Daoy (cell line): ENCODE measurements around the gene ZBTB42. TPM values are rescaled to one million over a fixed set of nuclear protein-coding genes. Genes with fewer than 3 reads are reported as not detected.

Experiments used
- DNase-seq: peaks from one replicate; pipeline ENCODE4 v3.0.0-alpha.2; 2015; ENCODE audit warnings: low read depth
- total RNA-seq: library from RNA; depleted of rRNA; stranded (reverse); fragments of >200 nt; shearing (Covaris generic); gene quantifications from 2 replicates; pipeline ENCODE4 v1.2.3, GENCODE V29; 2014

ZBTB42 gene
- total RNA-seq, 1 experiment from 2014 or later = 2.4 TPM

DNA sequence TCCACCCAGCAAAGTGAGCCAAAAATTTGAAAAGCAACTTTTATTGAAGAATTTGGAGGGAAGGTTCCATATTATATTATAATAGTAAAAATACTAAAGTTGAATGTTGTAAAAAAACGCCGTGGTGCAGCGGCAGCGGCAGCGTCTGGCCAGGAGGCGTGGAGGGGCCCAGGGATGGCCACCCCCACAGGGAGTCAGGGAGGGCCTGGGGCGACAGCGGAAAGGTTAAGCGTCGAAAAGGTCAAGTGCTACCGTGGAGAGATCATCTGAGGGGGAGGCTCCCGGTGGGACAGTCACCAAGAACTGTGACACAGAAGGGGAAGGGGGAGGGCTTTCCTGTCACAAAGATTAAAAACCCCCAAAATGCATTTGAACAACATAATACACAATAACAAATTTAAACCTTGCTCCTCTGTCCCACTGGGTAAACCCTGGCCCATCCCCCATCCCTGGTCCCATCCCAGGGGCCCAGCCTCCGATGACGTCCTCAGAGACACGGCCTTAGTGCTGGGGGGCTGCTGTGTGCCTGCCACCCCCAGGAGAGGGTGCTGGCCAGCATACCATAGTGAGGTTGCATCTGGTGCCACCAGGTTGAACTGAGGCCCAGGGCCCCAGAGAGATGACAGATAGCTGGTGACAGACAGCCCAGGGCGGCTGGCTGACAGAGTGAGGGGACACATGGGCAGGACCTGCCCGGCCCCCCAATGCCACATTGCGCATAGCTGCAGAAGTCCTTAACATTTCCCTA, 31.4 kb upstream of the ZBTB42 start:
- no peak for DNase-seq

GRCh38 chr14:104770072-104770579, 30.8 kb upstream of the ZBTB42 start:
- DNase-seq = no peak

- DNase-seq = no peak
Measured at GRCh38 chr14:104770851-104771272, 30.0 kb upstream of the ZBTB42 start.

DNA sequence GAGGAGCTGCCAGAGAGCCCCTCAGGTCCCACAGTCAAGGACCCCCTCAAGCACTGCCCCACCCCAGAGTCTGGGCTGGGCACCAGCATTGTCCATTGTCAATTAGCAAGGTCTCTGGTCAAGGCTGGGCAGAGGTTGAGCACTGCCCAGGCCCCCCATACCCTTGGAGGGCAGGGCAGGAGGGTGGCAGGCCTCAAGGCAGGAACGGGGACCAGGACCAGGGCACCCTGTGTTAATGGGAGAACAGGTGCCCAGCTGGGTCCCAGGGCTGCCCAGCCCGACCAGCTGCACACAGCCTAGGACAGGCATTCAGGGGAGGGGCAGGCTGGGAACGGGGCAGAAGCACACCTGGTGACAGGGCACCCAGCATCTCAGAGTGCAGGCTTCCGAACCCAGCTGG, 29.5 kb upstream of the ZBTB42 start:
- no peak for DNase-seq

- no peak for DNase-seq
Measured at GRCh38 chr14:104771918-104772706, 28.8 kb upstream of the ZBTB42 start.

DNA sequence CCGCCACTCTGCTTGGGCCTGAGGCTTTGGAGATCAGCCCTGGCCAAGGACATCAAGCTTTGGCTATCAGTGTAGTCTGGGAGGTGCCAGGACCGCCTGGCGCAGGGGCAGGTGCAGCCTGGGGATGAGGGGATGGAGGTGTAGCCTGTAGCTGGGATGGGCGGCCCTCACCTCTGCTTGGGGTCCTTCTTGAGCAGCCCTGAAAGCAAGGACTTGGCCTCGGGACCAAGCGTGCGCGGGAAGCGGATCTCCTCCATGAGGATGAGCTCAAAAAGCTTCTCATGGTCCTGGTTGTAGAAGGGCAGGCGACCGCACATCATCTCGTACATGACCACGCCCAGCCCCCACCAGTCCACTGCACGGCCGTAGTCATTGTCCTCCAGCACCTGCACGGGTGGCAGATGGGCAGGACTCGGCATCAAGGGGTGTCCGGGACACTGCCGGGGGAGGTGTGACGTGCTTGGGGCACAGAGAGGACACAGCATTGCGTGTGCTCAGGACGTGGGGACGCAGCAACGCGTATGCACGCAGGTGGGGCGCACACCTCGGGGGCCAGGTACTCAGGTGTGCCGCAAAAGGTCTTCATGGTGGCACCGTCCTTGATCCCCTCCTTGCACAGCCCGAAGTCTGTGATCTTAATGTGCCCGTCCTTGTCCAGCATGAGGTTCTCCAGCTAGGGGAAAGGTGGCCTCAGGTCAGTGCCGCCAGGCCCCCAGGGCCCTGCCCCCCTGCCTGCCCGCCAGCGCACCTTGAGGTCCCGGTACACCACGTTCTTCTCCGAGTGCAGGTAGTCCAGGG, 28.0 kb upstream of the ZBTB42 start:
- DNase-seq = no peak

DNA sequence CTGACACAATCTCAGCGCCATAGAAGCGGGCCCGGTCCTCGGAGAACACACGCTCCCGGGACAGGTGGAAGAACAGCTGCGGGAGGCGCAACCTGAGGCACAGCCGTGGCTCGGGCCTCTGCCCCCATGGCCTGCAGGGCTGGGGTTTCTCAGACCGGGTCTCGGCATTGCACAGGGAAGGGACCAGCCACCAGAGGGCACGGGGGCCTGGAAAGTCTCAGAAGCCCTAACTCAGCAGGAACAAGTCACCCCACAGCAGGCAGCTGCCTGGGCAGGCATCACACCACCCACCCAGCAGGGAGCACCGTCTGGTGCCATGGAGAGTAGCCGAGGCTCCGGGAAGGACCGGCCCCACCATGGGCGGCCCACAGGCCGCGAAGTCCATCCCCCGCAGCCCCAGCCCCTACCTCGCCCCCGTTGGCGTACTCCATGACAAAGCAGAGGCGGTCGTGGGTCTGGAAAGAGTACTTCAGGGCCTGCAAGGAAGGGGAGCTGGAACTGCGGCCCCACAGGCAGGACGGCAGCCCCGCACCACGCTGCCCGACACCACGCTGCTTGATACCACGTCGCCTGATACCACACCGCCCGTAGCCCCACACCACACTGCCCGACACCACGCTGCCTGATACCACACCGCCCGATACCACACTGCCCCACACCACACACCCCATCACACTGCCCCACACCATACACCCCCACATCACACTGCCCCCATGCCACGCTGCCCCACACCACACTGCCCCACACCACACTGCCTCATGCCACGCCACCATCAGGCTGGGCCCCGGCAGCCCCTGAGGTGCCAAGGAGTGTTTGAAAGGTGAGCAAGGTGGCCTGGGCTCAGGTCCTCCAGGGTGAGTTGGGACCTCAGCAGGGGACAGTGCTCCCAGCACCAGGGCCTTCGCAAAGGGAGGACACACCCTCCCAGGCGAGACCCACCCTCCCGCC, 27.1 kb upstream of the ZBTB42 start:
- DNase-seq = no peak

- DNase-seq = no peak
Measured at GRCh38 chr14:104774453-104775072, 26.3 kb upstream of the ZBTB42 start.

DNA sequence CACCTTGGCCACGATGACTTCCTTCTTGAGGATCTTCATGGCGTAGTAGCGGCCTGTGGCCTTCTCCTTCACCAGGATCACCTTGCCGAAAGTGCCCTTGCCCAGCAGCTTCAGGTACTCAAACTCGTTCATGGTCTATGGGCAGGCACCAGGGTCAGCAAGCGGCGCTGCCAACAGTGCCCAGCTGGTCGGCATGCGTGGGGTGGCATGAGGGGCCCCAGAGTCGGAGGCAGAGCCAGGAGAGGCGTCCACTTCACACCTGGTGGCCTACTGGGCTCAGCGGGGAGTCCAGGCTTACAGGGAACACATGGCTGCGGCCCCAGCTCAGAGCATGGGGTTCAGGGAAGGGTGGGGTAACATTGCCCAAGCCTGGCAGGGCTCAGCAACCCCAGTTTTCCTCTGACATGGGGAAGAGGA, 25.8 kb upstream of the ZBTB42 start:
- no peak for DNase-seq

GRCh38 chr14:104776481-104776880, 24.4 kb upstream of the ZBTB42 start:
- DNase-seq = no peak

GRCh38 chr14:104776961-104777807, 23.7 kb upstream of the ZBTB42 start:
- DNase-seq = no peak

GRCh38 chr14:104777808-104778249, 23.1 kb upstream of the ZBTB42 start:
- DNase-seq = no peak

DNA sequence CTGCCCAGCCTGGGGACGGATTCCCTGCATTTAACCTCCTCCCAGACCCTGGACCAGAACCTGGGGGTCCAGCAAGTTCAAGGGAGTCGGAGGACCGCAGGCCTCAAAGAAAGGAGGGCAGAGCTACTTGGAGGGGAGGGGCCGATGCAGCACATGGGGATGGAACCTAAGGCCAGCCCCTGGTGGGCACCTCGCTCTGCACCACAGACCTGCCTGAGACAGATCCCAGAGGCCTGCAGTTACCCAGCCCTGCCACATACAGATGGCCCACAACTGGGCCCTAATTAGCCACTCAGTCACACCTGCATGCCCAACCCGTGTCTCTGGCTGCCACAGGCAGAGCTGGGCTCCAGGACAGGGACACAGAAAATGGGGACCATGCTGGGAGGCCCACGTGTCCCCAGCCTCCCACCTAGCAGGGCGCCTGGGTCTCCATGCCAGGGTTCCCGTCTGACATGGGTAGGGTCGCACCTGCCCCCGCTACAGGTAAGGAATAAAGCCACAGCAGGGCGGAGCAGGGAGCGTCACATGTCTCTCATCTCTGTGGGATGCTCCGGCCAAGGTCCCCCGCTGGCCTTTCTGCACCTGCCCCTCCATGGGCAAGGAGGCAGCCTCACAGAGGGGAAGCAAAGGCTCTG, 22.1 kb upstream of the ZBTB42 start:
- no peak for DNase-seq

GRCh38 chr14:104779776-104780512, 21.0 kb upstream of the ZBTB42 start:
- DNase-seq = no peak

GRCh38 chr14:104780513-104781030, 20.3 kb upstream of the ZBTB42 start:
- no peak for DNase-seq

DNA sequence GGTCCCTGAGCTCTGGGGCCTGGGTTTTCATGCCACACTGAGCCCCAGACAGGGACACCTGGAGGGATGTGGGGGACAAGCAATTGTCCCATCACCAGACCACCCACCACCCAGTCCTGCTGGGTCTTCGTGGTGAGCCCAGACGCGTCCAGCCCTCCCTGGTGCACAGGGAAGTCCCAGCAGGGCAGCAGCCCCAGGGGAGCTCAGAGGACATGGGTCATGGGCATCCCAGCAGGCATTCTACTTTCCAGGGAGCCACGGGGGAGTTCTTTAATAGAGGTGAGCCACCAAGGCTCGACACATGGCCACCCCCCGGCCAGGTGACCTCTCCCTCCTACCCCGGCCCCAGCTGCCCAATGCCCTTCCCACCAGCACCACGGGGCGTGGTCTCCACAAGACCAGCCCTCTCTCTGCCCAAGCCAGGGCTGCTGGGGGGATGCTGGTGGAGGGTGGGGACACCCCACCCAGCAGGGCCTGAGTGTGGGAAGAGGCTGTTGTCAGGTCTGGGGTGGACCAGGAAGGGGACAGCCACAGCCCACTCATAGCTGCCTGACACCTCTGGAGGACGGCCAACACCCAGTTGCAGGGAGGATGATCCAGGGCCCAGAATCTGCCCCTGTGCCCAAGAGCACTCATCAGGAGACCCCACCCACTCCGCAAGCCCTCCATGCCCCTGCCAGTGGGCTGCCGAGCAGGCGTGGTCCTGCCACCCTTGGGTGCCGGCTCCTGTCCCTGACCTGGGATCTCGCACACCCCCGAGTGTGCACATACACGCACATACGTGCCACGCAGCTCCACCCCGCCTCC, 19.4 kb upstream of the ZBTB42 start:
- DNase-seq = no peak
